ENCODE data around the gene AUTS2. TPM values are rescaled to one million over a fixed set of nuclear protein-coding genes. Genes with fewer than 3 reads are reported as not detected.

Gene AUTS2
- total and polyA plus RNA-seq, 10 donors: 6.1 to 54.8 (median 29.1) TPM

GRCh38 chr7:70178787-70179186, 580.5 kb downstream of the AUTS2 start:
- H3K4me1 ChIP-seq: peaks cover 0 to 13% (median 3%) of the 10 kb centered on the region in 6 donors
- no peaks in the 10 kb centered on the region for H3K36me3 ChIP-seq
- no peaks in the 10 kb centered on the region for H3K9me3 ChIP-seq
- H3K27me3 ChIP-seq (replicated peaks in 1 of 7): no peaks in the 10 kb centered on the region
- WGBS, 5 donors: 77 to 89% (median 82%) methylated on average over 2 of the region's 2 CpGs
- intact Hi-C loops (cut with DNase I; ENCODE audit: low total_unique reads): no loop called here
- H3K27ac ChIP-seq: no peak overlapping the region
- no peak for TF ChIP-seq POLR2AphosphoS5 (IDR thresholded peaks at IDR 0.05)
- no peak for TF ChIP-seq POLR2A (IDR thresholded peaks at IDR 0.05)
- no peak for TF ChIP-seq CTCF (IDR thresholded peaks at IDR 0.05 in 8 of 11, conservative IDR thresholded peaks at IDR 0.05 in 3 of 11)
- H3K4me3 ChIP-seq: no peak overlapping the region
- no peak for DNase-seq

GRCh38 chr7:70182521-70182920, 584.2 kb downstream of the AUTS2 start:
- TF ChIP-seq CTCF (IDR thresholded peaks at IDR 0.05 in 8 of 11, conservative IDR thresholded peaks at IDR 0.05 in 3 of 11) (no peak), POLR2A (IDR thresholded peaks at IDR 0.05) (no peak), POLR2AphosphoS5 (IDR thresholded peaks at IDR 0.05) (no peak)

GRCh38 chr7:70183278-70183677, 585.0 kb downstream of the AUTS2 start:
- no peaks in the 10 kb centered on the region for H3K36me3 ChIP-seq
- intact Hi-C loops (cut with DNase I; ENCODE audit: low total_unique reads): no loop called here
- WGBS, 5 donors: 76 to 88% (median 85%) methylated on average over 6 of the region's 6 CpGs
- no peaks in the 10 kb centered on the region for H3K9me3 ChIP-seq
- no peak for TF ChIP-seq POLR2A (IDR thresholded peaks at IDR 0.05)
- TF ChIP-seq CTCF (IDR thresholded peaks at IDR 0.05 in 8 of 11, conservative IDR thresholded peaks at IDR 0.05 in 3 of 11): no peak
- no peak for TF ChIP-seq POLR2AphosphoS5 (IDR thresholded peaks at IDR 0.05)
- H3K4me3 ChIP-seq: no peak overlapping the region
- peaks cover 0 to 2% (median 0%) of the 10 kb centered on the region in 6 donors for H3K4me1 ChIP-seq
- no peak overlapping the region for H3K27ac ChIP-seq
- no peaks in the 10 kb centered on the region for H3K27me3 ChIP-seq (replicated peaks in 1 of 7)
- no peak for DNase-seq

More at GRCh38 chr7:70182521-70182920, 584.2 kb downstream of the AUTS2 start:
- H3K27ac ChIP-seq: no peak overlapping the region
- H3K36me3 ChIP-seq: no peaks in the 10 kb centered on the region
- intact Hi-C loops (cut with DNase I; ENCODE audit: low total_unique reads): no loop called here
- H3K9me3 ChIP-seq: no peaks in the 10 kb centered on the region
- DNase-seq: no peak
- WGBS, 5 donors: 73 to 87% (median 83%) methylated on average over 4 of the region's 4 CpGs
- H3K27me3 ChIP-seq (replicated peaks in 1 of 7): no peaks in the 10 kb centered on the region
- no peak overlapping the region for H3K4me3 ChIP-seq
- H3K4me1 ChIP-seq: peaks cover 0 to 10% (median under 1%) of the 10 kb centered on the region in 6 donors

GRCh38 chr7:70188901-70189650, 590.8 kb downstream of the AUTS2 start:
- DNase-seq: no peak
- Histone ChIP-seq H3K36me3 (no peaks in the 10 kb centered on the region), H3K4me1 (no peaks in the 10 kb centered on the region), H3K27me3 (replicated peaks in 1 of 7) (no peaks in the 10 kb centered on the region), H3K27ac (no peak overlapping the region), H3K9me3 (peaks cover 0 to 16% (median 8%) of the 10 kb centered on the region in 8 donors), H3K4me3 (no peak overlapping the region)
- TF ChIP-seq CTCF (IDR thresholded peaks at IDR 0.05 in 8 of 11, conservative IDR thresholded peaks at IDR 0.05 in 3 of 11): no peak
- no peak for TF ChIP-seq POLR2A (IDR thresholded peaks at IDR 0.05)
- TF ChIP-seq POLR2AphosphoS5 (IDR thresholded peaks at IDR 0.05): no peak
- intact Hi-C loops (cut with DNase I; ENCODE audit: low total_unique reads): no loop called here
- 89 to 96% (median 92%) methylated on average over 4 of the region's 4 CpGs for WGBS, 5 donors

Measured in spleen (tissue), 11 donors.